NT2/D1 (cell line): ENCODE data around the gene TXNDC5.

Experiments
- DNase-seq: peaks from one replicate; pipeline ENCODE4 v3.0.0-alpha.2; 2011; ENCODE audit warnings: low read depth, low spot score
- H3K27me3 ChIP-seq: 2 replicates; pipeline ENCODE4 v1.6.0; 2011; ENCODE audit warnings: mild to moderate bottlenecking; ENCODE audit not compliant: insufficient read length, insufficient read depth
- H3K36me3 ChIP-seq: 2 replicates; pipeline ENCODE4 v1.6.1; 2011; ENCODE audit warnings: mild to moderate bottlenecking, low read length, mixed read lengths; ENCODE audit not compliant: insufficient read depth, insufficient read length
- H3K4me1 ChIP-seq: 2 replicates; pipeline ENCODE4 v1.5.1; 2011; ENCODE audit not compliant: insufficient read depth, insufficient read length
- H3K4me3 ChIP-seq: 2 replicates; pipeline ENCODE4 v1.5.1; 2011; ENCODE audit warnings: low read depth; ENCODE audit not compliant: insufficient read length
- H3K9ac ChIP-seq: 2 replicates; pipeline ENCODE4 v1.6.0; 2011; ENCODE audit warnings: low read depth; ENCODE audit not compliant: insufficient read length
- H3K9me3 ChIP-seq: 2 replicates; pipeline ENCODE4 v1.5.1; 2011; ENCODE audit warnings: mild to moderate bottlenecking, low read length; ENCODE audit not compliant: insufficient read depth
- SUZ12 ChIP-seq: IDR thresholded peaks from 2 replicates; pipeline ENCODE4 v1.6.1; 2011; ENCODE audit not compliant: insufficient read length, insufficient read depth; ENCODE audit errors: extremely low read depth
- YY1 ChIP-seq: IDR thresholded peaks from 2 replicates; pipeline ENCODE4 v1.6.1; 2011; ENCODE audit not compliant: insufficient read length, insufficient read depth
- ZNF274 ChIP-seq: IDR thresholded peaks from 2 replicates; pipeline ENCODE4 v1.6.1; 2011; ENCODE audit warnings: mild to moderate bottlenecking, low read depth, low read length

The TXNDC5 gene

GRCh38 chr6:7921046-7921445, 10.5 kb upstream of the TXNDC5 start:
- H3K9me3 ChIP-seq = peaks cover 18% of the 10 kb centered on the region
- no peak for DNase-seq
- no peak overlapping the region for H3K9ac ChIP-seq
- H3K36me3 ChIP-seq = no peaks in the 10 kb centered on the region
- H3K4me1 ChIP-seq = no peaks in the 10 kb centered on the region
- no peak overlapping the region for H3K4me3 ChIP-seq
- TF ChIP-seq SUZ12 = no peak
- no peaks in the 10 kb centered on the region for H3K27me3 ChIP-seq

GRCh38 chr6:7920425-7920824, 9.8 kb upstream of the TXNDC5 start:
- Histone ChIP-seq H3K36me3 (no peaks in the 10 kb centered on the region), H3K4me3 (no peak overlapping the region), H3K4me1 (no peaks in the 10 kb centered on the region), H3K27me3 (peaks cover 1% of the 10 kb centered on the region), H3K9me3 (peaks cover 11% of the 10 kb centered on the region; the same call in 1 of the 2 replicates), H3K9ac (no peak overlapping the region)
- no peak for DNase-seq
- TF ChIP-seq YY1 = no peak
- TF ChIP-seq ZNF274 = no peak
- no peak for TF ChIP-seq SUZ12

GRCh38 chr6:7919871-7920270, 9.3 kb upstream of the TXNDC5 start:
- no peaks in the 10 kb centered on the region for H3K36me3 ChIP-seq
- H3K4me1 ChIP-seq = no peaks in the 10 kb centered on the region
- no peak overlapping the region for H3K4me3 ChIP-seq
- no peak overlapping the region for H3K9ac ChIP-seq
- H3K9me3 ChIP-seq = peaks cover 7% of the 10 kb centered on the region; the same call in 1 of the 2 replicates
- TF ChIP-seq ZNF274 (no peak), SUZ12 (no peak), YY1 (no peak)
- DNase-seq = no peak
- peaks cover 5% of the 10 kb centered on the region for H3K27me3 ChIP-seq

- Histone ChIP-seq H3K4me1 (no peaks in the 10 kb centered on the region), H3K9me3 (no peaks in the 10 kb centered on the region), H3K9ac (no peak overlapping the region), H3K4me3 (no peak overlapping the region), H3K36me3 (no peaks in the 10 kb centered on the region), H3K27me3 (peaks cover 13% of the 10 kb centered on the region)
- DNase-seq = no peak
- no peak for TF ChIP-seq YY1
- no peak for TF ChIP-seq SUZ12
- TF ChIP-seq ZNF274 = no peak
These were observed 7.8 kb upstream of the TXNDC5 start for GRCh38 chr6:7918403-7918802.

- Histone ChIP-seq H3K4me3 (no peak overlapping the region), H3K4me1 (no peaks in the 10 kb centered on the region), H3K27me3 (peaks cover 18% of the 10 kb centered on the region), H3K9me3 (no peaks in the 10 kb centered on the region), H3K36me3 (no peaks in the 10 kb centered on the region), H3K9ac (no peak overlapping the region)
- TF ChIP-seq SUZ12 (no peak), ZNF274 (no peak), YY1 (no peak)
- DNase-seq = no peak
These were observed 7.1 kb upstream of the TXNDC5 start for GRCh38 chr6:7917729-7918128.

GRCh38 chr6:7916959-7917358, 6.4 kb upstream of the TXNDC5 start:
- Histone ChIP-seq H3K4me1 (no peaks in the 10 kb centered on the region), H3K9me3 (no peaks in the 10 kb centered on the region), H3K36me3 (no peaks in the 10 kb centered on the region), H3K9ac (no peak overlapping the region), H3K27me3 (peaks cover 26% of the 10 kb centered on the region), H3K4me3 (no peak overlapping the region)
- no peak for DNase-seq
- TF ChIP-seq ZNF274 (no peak), SUZ12 (no peak), YY1 (no peak)

GRCh38 chr6:7914991-7915789, 4.6 kb upstream of the TXNDC5 start:
- H3K27me3 ChIP-seq = peaks cover 38% of the 10 kb centered on the region
- no peaks in the 10 kb centered on the region for H3K36me3 ChIP-seq
- H3K9ac ChIP-seq = no peak overlapping the region
- no peak for TF ChIP-seq YY1
- TF ChIP-seq ZNF274 = no peak
- no peak for TF ChIP-seq SUZ12
- H3K4me1 ChIP-seq = no peaks in the 10 kb centered on the region
- no peak overlapping the region for H3K4me3 ChIP-seq
- no peaks in the 10 kb centered on the region for H3K9me3 ChIP-seq
- DNase-seq = no peak
